HepG2 (cell line): ENCODE measurements around the gene MEIOB. TPM values are rescaled to one million over a fixed set of nuclear protein-coding genes. Genes with fewer than 3 reads are reported as not detected.

Source experiments
- ATAC-seq: fragments of 200-7000 bp; cut with Tn5 transposase; 3 replicates; pipeline ENCODE4 v1.9.1; 2020; ENCODE audit warnings: mild to moderate bottlenecking, moderate library complexity
- BruUV-seq: library from RNA; stranded (reverse); fragments of 400-500 nt; replicated peaks from 2 replicates; lab custom pipeline; 2021; lab: Mats Ljungman, UMichigan
- CTCF ChIA-PET: fragments of 300-600 bp; formaldehyde crosslinking; extraction: SDS; loops from one replicate; lab custom pipeline; 2021; ENCODE audit warnings: low total read pairs, inconsistent platforms, low intra/inter-chr PET ratio; lab: Yijun Ruan, JAX
- POLR2A ChIA-PET: fragments of 350-600 bp; sonication (Branson Sonifier 250); formaldehyde crosslinking; loops from one replicate; lab custom pipeline; 2020; ENCODE audit warnings: antibody characterized with exemption, inconsistent platforms; lab: Yijun Ruan, JAX
- DNase-seq: peaks from one replicate; pipeline ENCODE4 v3.0.0-alpha.2; 2015; ENCODE audit warnings: low spot score
- FAIRE-seq: peaks from 3 replicates; lab custom pipeline; 2011; peaks lifted over from hg19 to GRCh38; lab: Jason Lieb, UNC
- H2AFZ ChIP-seq: one replicate; pipeline ENCODE4 v1.6.1; 2011; ENCODE audit warnings: low read length, inconsistent platforms
- H3K27ac ChIP-seq: fragments of 300-600 bp; 3 replicates; pipeline ENCODE4 v1.8.0; 2011; ENCODE audit warnings: mixed run types, mild to moderate bottlenecking, mixed read lengths, low read length, inconsistent platforms; ENCODE audit not compliant: insufficient read depth; ENCODE audit errors: extremely low read length
- H3K27me3 ChIP-seq, 2 experiments: fragments of 200-600 bp in 1 of 2; 2 replicates in 1 of 2; 3 replicates in 1 of 2; pipeline versions ENCODE4 v1.6.0 to v1.8.0; 2011; ENCODE audit warnings: low read length in 2 of 2, mild to moderate bottlenecking in 2 of 2, moderate library complexity in 2 of 2, inconsistent platforms in 1 of 2; ENCODE audit not compliant: insufficient read depth in 2 of 2, control insufficient read depth in 1 of 2
- H3K36me3 ChIP-seq, 2 experiments: fragments of 200-600 bp in 1 of 2; replicated peaks in 1 of 2; 2 replicates in 1 of 2; 3 replicates in 1 of 2; pipeline versions ENCODE4 v1.5.1 to v1.8.0; 2011; ENCODE audit warnings: low read length in 2 of 2, inconsistent platforms in 1 of 2; ENCODE audit not compliant: insufficient read depth in 2 of 2, control insufficient read depth in 1 of 2
- H3K4me1 ChIP-seq: 2 replicates; pipeline ENCODE4 v1.5.1; 2012; ENCODE audit warnings: low read length, inconsistent platforms; ENCODE audit not compliant: insufficient read depth
- H3K4me2 ChIP-seq: 2 replicates; pipeline ENCODE4 v1.6.0; 2011; ENCODE audit warnings: low read depth, low read length, inconsistent platforms
- H3K4me3 ChIP-seq, 3 experiments: fragments of 200-600 bp in 1 of 3; sonication (generic), shearing (Covaris generic) in 1 of 3; replicated peaks in 1 of 3; 2 replicates each; pipeline ENCODE4 v1.5.1; 2011 to 2016; ENCODE audit warnings: low read length in 3 of 3, inconsistent platforms in 2 of 3, low read depth in 2 of 3, mild to moderate bottlenecking in 2 of 3, control low read depth in 1 of 3, mixed read lengths in 1 of 3; ENCODE audit not compliant: insufficient read depth in 1 of 3
- H3K79me2 ChIP-seq: one replicate; pipeline ENCODE4 v1.6.1; 2011; ENCODE audit warnings: low read length, inconsistent platforms; ENCODE audit not compliant: insufficient read depth
- H3K9ac ChIP-seq: 2 replicates; pipeline ENCODE4 v1.6.0; 2011; ENCODE audit warnings: mild to moderate bottlenecking, low read depth, low read length, inconsistent platforms; ENCODE audit not compliant: insufficient read depth
- H3K9me3 ChIP-seq: 2 replicates; pipeline ENCODE4 v1.5.1; 2012; ENCODE audit warnings: mild to moderate bottlenecking, low read length
- H4K20me1 ChIP-seq: 2 replicates; pipeline ENCODE4 v1.6.0; 2011; ENCODE audit warnings: inconsistent platforms, mild to moderate bottlenecking, low read length, moderate library complexity; ENCODE audit not compliant: insufficient read depth
- ATM ChIP-seq: fragments of 450-650 bp; IDR thresholded peaks from 2 replicates; pipeline ENCODE4 v1.7.1; 2017; ENCODE audit warnings: mild to moderate bottlenecking, borderline replicate concordance
- CEBPB ChIP-seq: IDR thresholded peaks from 2 replicates; pipeline ENCODE4 v1.6.1; 2011; ENCODE audit warnings: low read depth, low read length, improper control_type of control experiment, borderline replicate concordance
- DPF2 ChIP-seq: sonication (generic); formaldehyde crosslinking; IDR thresholded peaks from 2 replicates; pipeline ENCODE4 v1.4.0; 2020; ENCODE audit warnings: mild to moderate bottlenecking, low read depth, missing genetic modification reagents, borderline replicate concordance
- GRHL1 ChIP-seq: sonication (generic); formaldehyde crosslinking; conservative IDR thresholded peaks from 2 replicates; pipeline ENCODE4 v1.8.0; 2022; ENCODE audit warnings: missing genetic modification reagents
- GTF3A ChIP-seq: sonication (generic); formaldehyde crosslinking; conservative IDR thresholded peaks from 2 replicates; pipeline ENCODE4 v1.4.0; 2020; ENCODE audit warnings: mild to moderate bottlenecking, missing genetic modification reagents
- KIAA2018 ChIP-seq: sonication (generic); formaldehyde crosslinking; IDR thresholded peaks from 2 replicates; pipeline ENCODE4 v1.5.0; 2020; ENCODE audit warnings: mild to moderate bottlenecking, missing genetic modification reagents, borderline replicate concordance
- POLR2A ChIP-seq, 2 experiments: IDR thresholded peaks; 2 replicates each; pipeline ENCODE4 v1.6.1; 2011; ENCODE audit warnings: low read depth in 2 of 2, low read length in 2 of 2, mild to moderate bottlenecking in 1 of 2, moderate library complexity in 1 of 2; ENCODE audit not compliant: insufficient read depth in 1 of 2
- RCOR2 ChIP-seq: IDR thresholded peaks from 2 replicates; pipeline ENCODE4 v1.6.1; 2016; ENCODE audit warnings: missing biosample characterization, missing genetic modification reagents
- SIX1 ChIP-seq: sonication (generic); formaldehyde crosslinking; IDR thresholded peaks from 2 replicates; pipeline ENCODE4 v1.4.0; 2020; ENCODE audit warnings: missing genetic modification reagents, borderline replicate concordance
- ZNF597 ChIP-seq: sonication (generic); formaldehyde crosslinking; IDR thresholded peaks from 2 replicates; pipeline ENCODE4 v1.5.0; 2020; ENCODE audit warnings: missing genetic modification reagents
- ZNF598 ChIP-seq: sonication (generic); formaldehyde crosslinking; IDR thresholded peaks from 2 replicates; pipeline ENCODE4 v1.5.1; 2020; ENCODE audit warnings: mild to moderate bottlenecking, missing genetic modification reagents, borderline replicate concordance
- ZNF614 ChIP-seq: IDR thresholded peaks from 2 replicates; pipeline ENCODE4 v1.6.1; 2018; ENCODE audit warnings: missing biosample characterization, missing genetic modification reagents, inconsistent platforms, borderline replicate concordance
- ZNF704 ChIP-seq: sonication (generic); formaldehyde crosslinking; IDR thresholded peaks from 2 replicates; pipeline ENCODE4 v1.8.1; 2023; ENCODE audit warnings: mild to moderate bottlenecking, inconsistent platforms, moderate library complexity, missing genetic modification reagents, borderline replicate concordance
- WGBS: methylation state at CpG from one replicate; pipeline ENCODE4 v1.1.6; 2017; ENCODE audit warnings: low lambda C conversion rate; 5-methylcytosine and 5-hydroxymethylcytosine counted together
- in situ Hi-C: cut with HindIII; loops from 2 replicates; pipeline ENCODE4 v1.10.0; 2017; ENCODE audit warnings: low pct_unique_long_range_greater_than_20kb; ENCODE audit not compliant: extremely low pct_ligation_motif_present
- intact Hi-C: fragments of 100-400 bp; cut with micrococcal nuclease; formaldehyde crosslinking; loops from one replicate; pipeline ENCODE4 v1.10.0; 2022; ENCODE audit not compliant: unreplicated experiment
- polyA plus RNA-seq, 8 experiments: library from polyadenylated mRNA; depleted of rRNA in 3 of 8; stranded (reverse) in 7 of 8; unstranded in 1 of 8; fragments of >200 nt; fragmentation: Illumina TruSeq in 4 of 8; extraction: Trizol in 4 of 8; gene quantifications; 2 replicates each; pipeline versions ENCODE4 v1.2.1 to v1.2.3, GENCODE V29; 2011 to 2016; ENCODE audit warnings: low read depth in 4 of 8, missing spikeins in 1 of 8, mixed read lengths in 1 of 8; ENCODE audit not compliant: insufficient read depth in 1 of 8
- total RNA-seq, 5 experiments: library from RNA; depleted of rRNA; stranded (reverse); fragments of >200 nt; fragmentation: Illumina TruSeq; extraction: Trizol; gene quantifications; 2 replicates each; pipeline ENCODE4 v1.2.3, GENCODE V29; 2016; ENCODE audit warnings: low read depth in 1 of 5

The MEIOB gene
- total and polyA plus RNA-seq, 2 of the 13 experiments (the other 11 are each of a cell fraction or from before 2014, with no cell fraction given): 0.17 TPM; not detected in 1

GRCh38 chr16:1908983-1909382, 37.0 kb upstream of the MEIOB start:
- H3K4me2 ChIP-seq: no peak overlapping the region
- H3K36me3 ChIP-seq: no peaks in the 10 kb centered on the region
- FAIRE-seq (no peak), DNase-seq (no peak), ATAC-seq (no peak)
- H4K20me1 ChIP-seq: no peaks in the 10 kb centered on the region
- ChIA-PET POLR2A (interaction anchor here (1.0 kb wide), 1 partner anchor 81 kb away, joined by 3 read pairs; the partner anchor contains the start of gene FAHD1), CTCF (no interaction called here)
- in situ Hi-C loops (no loop called here), intact Hi-C loops (no loop called here)
- no peak overlapping the region for H3K9ac ChIP-seq
- H3K27ac ChIP-seq: no peak overlapping the region
- BruUV-seq: no TSS peak
- no peaks in the 10 kb centered on the region for H3K9me3 ChIP-seq
- 33% methylated on average over 3 of the region's 9 CpGs for WGBS
- H3K4me1 ChIP-seq: no peaks in the 10 kb centered on the region
- no peaks in the 10 kb centered on the region for H3K79me2 ChIP-seq
- peaks cover 24 to 68% of the 10 kb centered on the region in 2 experiments for H3K27me3 ChIP-seq
- no peak overlapping the region for H3K4me3 ChIP-seq
- no peak overlapping the region for H2AFZ ChIP-seq
- TF ChIP-seq ZNF598 (CRISPR knock-in tag) (no peak), ZNF704 (CRISPR knock-in tag) (no peak), RCOR2 (CRISPR knock-in tag) (no peak), POLR2A (IDR thresholded peaks at IDR 0.05; ENCODE audit: insufficient read depth in 1 of 2, low read depth in 2 of 2, low read length in 2 of 2) (no peak), SIX1 (no peak), GRHL1 (CRISPR knock-in tag) (no peak), KIAA2018 (CRISPR knock-in tag) (no peak), CEBPB (no peak), ZNF614 (CRISPR knock-in tag) (no peak), ATM (no peak), GTF3A (no peak), DPF2 (CRISPR knock-in tag) (no peak), ZNF597 (CRISPR knock-in tag) (no peak)
